Cerebellar nuclear complex (tissue), 1 donor: ENCODE measurements around the gene RBPJ.
"Not testable (repeated sequence)": the region's sequence is repeated elsewhere in the genome, so short reads cannot be mapped to it uniquely, and the experiment has no call there.

Experiments
- DNase-seq, 2 experiments: peaks; one replicate each; lab custom pipeline; 2025; lab: John Stamatoyannopoulos, UW

The RBPJ gene

DNA sequence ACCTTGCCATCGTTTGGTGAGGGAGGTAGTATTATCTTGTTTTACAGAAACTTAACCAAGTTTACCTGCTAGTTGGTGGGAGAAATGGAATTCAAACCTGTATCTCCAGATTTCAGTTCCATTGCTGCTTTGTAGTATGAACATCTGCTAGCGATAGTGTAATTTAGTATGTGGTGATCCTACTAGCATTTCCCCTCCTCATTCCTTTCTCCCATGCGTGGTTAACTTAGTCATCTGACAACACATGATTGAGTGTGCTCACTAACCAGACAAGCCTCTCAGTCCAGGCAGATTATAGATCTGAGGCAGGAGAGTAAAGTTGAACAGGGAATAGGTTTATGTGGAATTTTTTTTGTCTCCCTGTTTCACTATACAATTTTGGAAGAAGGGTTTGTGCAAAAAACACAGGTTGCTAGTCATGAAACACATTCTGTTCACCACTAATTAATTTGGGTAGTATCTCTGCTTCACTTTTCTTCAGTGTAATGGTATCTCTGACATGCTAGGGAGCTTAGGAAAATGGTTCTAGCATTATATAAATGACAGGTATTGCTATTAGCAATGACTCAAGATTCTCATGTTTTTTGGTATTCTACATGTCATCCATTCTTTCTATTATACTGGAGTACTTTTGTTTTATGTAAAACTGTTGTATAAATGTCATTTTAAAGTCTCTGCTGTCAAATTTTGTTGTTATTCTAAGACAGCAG lies 21.7 kb downstream of the RBPJ start:
- DNase-seq: no peak

DNA sequence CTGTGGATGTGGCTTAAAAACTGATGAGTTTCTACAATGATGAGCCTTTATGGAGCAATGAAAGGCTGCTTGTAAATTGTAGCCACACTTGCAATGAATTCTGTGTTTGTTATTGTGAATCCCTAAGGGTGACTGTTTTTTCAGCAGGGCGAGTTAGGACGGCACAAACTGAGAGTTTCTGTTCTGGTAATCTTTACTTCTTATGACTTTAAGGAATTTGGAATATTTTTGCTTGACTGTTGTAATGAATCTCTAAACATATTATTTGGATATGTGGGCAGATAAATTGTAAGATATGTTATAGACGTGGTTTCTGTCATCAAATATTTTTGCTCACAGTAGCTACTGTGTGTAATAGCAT lies 22.2 kb downstream of the RBPJ start:
- DNase-seq: no peak

DNA sequence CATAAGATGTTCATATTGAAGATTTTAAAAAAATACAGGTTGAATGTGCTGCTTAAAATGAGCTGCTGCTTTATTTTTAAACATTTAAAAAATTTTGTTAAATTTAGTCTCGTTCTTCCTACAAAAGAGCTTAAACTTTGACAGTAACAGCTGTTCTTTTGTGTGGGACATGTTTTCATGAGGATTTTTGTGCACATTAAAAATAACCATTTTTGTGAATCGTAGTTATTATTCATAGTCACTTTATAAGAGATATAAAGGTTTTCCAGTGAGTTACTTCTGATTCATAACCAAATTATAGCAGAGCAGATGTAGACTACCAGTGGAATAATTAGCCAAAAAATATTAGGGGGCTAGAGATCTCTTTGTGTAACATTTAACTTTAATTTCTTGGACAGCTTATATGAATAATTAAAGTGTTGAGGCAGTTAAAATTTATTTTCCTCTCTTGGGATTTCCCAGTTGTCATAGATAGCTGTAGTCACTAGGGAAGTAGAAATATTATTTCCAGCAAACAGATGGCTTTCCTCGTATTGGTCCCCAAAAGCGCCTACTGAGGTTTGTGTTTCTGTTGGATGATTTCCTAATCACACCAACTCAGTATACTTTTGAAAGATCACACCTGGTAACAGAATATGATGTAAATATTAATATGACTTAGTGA lies 24.2 kb downstream of the RBPJ start:
- DNase-seq: no peak

GRCh38 chr4:26345565-26345938 lies 24.7 kb downstream of the RBPJ start:
- no peak for DNase-seq

- DNase-seq: no peak
These were observed 25.4 kb downstream of the RBPJ start for GRCh38 chr4:26346203-26346620.

GRCh38 chr4:26349496-26349895 lies 28.7 kb downstream of the RBPJ start:
- no peak for DNase-seq

- no peak for DNase-seq
These were observed 30.9 kb downstream of the RBPJ start for GRCh38 chr4:26351685-26352084.

DNA sequence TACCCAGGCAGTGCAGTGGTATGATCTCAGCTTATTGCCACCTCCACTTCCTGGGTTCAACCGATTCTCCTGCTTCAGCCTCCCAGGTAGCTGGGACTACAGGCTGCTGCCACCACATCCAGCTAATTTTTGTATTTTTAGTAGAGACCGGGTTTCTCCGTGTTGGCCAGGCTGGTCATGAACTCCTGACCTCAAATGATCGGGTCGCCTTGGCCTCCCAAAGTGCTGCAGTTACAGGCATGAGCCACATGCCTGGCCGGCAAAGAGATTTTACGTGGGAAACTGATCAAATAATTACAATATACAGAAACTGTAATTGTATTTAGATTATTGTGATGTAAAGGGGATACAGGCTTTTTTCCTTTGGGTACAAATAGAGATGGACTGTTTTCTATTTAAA lies 33.7 kb downstream of the RBPJ start:
- DNase-seq: no peak

DNA sequence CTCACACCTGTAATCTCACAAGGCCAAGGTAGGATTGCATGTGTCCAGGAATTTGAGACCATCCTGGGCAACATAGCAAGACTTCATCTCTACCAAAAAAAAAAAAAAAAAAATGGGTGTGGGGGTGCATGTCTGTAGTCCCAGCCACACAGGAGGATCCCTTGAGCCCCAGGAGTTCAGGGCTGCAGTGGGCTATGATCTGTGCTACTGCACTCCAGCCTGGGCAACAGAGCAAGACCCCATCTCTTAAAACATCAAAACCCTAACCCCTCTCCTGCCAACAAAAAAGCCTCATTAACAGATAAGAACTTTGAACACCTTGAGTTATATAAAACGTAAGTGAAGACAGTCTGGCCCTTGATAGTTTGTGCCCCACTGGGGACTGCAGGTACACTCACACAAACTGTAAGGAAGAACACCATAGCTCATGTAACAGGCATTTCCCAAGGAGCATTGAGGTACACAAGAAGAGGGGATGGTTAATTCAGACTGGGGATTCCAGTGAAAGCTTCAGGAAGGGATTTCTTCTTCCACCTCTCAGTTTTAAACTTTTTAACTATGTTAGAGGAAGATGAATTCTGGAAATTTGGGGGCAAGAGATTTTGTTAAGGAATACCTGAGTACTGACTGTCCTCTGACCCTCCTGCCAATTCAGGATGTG lies 34.7 kb downstream of the RBPJ start:
- no peak for DNase-seq

DNA sequence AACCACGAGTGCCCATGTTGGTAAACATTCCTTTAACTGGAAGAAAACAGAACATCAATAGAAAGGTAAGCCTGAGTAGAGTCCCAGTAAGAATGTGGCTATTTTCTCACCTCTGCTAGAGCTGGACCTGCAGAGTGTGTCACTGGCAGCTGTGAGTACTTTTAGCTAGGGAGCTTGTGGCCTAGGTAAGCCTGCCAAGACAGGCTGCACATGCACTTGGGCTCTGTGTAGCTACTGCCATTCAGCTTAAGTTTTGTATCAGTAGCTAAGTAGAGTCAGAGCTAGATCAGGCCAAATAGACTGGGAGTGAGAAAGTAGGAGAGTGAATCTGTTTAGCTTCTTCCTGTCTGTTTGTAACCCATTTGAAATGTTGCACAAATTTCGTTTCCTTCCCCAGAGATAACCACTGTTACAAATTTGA lies 35.3 kb downstream of the RBPJ start:
- DNase-seq: no peak

- DNase-seq: not testable (repeated sequence)
These were observed 38.7 kb downstream of the RBPJ start for GRCh38 chr4:26359521-26359920.

GRCh38 chr4:26360273-26360672 lies 39.5 kb downstream of the RBPJ start:
- no peak for DNase-seq

DNA sequence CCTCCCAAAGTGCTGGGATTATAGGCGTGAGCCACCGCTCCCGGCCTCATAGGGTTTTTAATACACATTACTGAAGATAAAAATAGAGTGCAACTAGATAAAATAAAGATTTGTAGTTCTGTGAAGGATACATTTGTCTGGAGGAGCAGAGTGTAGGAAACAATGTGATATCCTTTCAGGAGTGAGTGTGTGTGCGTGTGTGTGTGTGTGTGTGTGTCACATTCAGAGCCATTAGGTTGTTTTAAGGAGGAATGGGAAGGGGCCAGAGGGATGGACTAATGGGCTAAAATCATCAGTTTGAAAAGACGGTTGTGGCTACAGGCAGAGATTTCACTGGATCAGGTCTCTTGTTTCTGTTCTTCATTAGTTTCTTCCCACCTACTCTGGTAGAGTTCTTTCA lies 40.0 kb downstream of the RBPJ start:
- DNase-seq: no peak

DNA sequence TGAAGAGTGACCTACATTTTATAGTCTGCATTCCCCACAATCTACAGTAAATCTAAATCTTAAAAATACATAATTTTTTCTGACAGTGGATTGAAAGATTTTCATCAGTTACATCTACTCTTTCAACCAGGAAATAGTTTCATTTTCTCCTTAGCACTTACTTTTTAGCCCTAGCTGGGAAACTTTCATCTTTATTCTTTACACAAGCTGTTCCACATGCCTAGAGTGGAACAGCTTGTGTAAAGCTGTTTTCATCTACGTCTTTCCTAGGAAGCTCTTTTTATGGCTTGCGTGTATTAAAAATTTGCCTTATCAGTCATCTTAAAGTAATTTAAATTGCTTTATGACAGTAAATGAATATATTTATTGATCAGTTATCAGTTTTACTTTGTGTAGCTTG lies 40.5 kb downstream of the RBPJ start:
- no peak for DNase-seq

- DNase-seq: no peak
These were observed 42.1 kb downstream of the RBPJ start for GRCh38 chr4:26362745-26363439.

DNA sequence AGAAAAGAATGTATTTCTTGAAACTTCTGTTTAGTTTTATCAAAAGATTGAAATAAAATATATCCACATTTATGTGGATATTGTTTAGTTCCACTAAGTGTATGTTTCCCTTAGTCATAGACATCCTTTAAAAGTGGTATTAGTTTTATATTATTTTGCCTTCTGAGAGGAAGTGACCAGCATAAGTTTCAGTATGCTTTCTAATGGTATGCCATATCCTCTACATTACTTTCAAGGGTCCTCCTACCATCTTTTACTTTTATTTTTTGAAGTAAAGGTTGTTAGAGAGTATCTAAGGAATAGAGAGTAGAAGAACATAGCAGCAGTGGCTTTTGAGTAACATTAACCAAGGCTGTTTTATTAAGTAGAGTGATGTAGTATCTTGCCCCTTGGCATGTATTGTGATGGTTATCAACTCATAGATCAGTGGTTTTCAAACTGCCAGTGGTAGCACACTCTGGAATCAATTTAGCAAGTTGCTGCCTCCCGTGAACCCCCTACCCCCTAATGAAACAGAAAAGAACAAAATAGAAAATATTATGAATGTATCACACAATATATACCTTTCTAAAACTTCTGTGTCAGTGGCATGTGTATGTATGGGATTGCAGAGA lies 44.8 kb downstream of the RBPJ start:
- DNase-seq: no peak

DNA sequence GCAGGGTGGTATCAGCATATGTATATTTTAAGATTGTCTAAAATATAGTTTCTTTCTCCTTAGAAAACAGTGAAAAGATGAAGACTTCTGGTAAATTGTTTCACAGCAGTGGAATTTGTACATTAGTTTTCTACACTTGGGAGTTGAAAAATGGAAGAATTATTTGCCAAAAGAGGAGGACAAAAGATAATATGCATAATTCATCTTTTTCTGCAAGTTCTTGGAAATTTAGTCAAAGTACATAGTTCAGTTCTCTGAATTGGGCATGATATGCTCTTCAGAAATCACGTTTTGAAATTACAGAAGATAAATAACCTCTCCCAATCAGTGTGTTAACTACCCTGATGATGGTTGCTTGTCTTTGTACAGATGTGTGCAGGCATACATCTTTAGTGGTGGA lies 47.0 kb downstream of the RBPJ start:
- DNase-seq: no peak

DNA sequence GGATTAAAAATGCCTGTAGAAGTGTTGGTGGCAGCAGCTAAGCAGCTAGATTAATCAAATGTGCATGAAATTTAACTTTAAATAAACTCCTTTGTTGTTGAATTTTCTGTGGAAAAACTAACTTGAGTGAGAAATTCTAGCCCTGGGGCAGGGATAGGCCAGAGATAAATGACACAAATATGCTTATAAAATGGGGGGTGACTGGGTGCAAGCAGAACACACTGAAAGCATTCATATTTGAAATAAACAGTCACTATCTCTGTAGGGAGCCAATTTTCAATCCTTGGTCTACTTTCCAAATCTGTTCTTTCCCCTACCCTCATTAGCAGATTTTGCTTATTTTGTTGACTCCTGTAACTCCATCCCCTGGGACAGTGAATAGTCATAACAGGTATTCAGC lies 47.9 kb downstream of the RBPJ start:
- no peak for DNase-seq

DNA sequence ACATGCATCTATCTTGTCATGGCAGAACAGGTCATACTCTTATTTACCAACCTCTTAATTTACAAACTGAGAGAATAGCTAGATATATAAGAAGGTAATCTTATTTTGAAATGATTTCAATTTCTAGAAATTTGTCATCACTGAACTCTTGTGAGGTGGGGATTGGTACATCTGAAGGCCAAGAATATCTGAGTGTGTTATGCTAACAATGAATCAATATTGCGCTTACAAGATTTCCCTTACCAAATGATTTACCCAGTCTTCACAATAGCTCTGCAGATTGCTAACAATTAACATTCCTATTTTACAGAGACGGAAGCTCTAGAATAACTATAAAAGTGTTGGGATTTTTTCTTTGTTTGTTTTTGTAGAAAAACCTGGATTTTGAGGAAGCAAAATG lies 48.3 kb downstream of the RBPJ start:
- DNase-seq: no peak

- DNase-seq: no peak
These were observed 48.8 kb downstream of the RBPJ start for GRCh38 chr4:26369581-26369980.

GRCh38 chr4:26372076-26372475 lies 51.3 kb downstream of the RBPJ start:
- DNase-seq: no peak

GRCh38 chr4:26372525-26373172 lies 51.8 kb downstream of the RBPJ start:
- no peak for DNase-seq
